H1 (cell line): ENCODE measurements around the gene C13orf42. TPM values are rescaled to one million over a fixed set of nuclear protein-coding genes. Genes with fewer than 3 reads are reported as not detected.

Experiments
- CTCF ChIA-PET: fragments of 300-600 bp; sonication (Branson Sonifier 250); formaldehyde crosslinking; loops from one replicate; lab custom pipeline; 2021; ENCODE audit not compliant: partially characterized antibody; lab: Charles Lee
- POLR2A ChIA-PET: fragments of 300-600 bp; sonication (Branson Sonifier 250); formaldehyde crosslinking; loops from one replicate; lab custom pipeline; 2021; ENCODE audit warnings: inconsistent platforms; ENCODE audit not compliant: partially characterized antibody; lab: Charles Lee
- DNase-seq, 2 experiments: peaks; one replicate each; pipeline versions ENCODE4 v3.0.0 to v3.0.0-alpha.2; 2010 to 2022; ENCODE audit warnings: low spot score in 2 of 2, low read depth in 1 of 2, mixed read lengths in 1 of 2
- FAIRE-seq: peaks from 2 replicates; lab custom pipeline; 2011; peaks lifted over from hg19 to GRCh38; lab: Jason Lieb, UNC
- H2AFZ ChIP-seq: 2 replicates; pipeline ENCODE4 v1.8.1; 2012; ENCODE audit warnings: low read length, inconsistent platforms
- H2AK5ac ChIP-seq: 2 replicates; pipeline ENCODE4 v1.6.1; 2013; ENCODE audit warnings: low read depth, low read length
- H2BK120ac ChIP-seq: replicated peaks from 2 replicates; pipeline ENCODE3; 2013; ENCODE audit warnings: low read depth, low read length, inconsistent platforms
- H2BK12ac ChIP-seq: 2 replicates; pipeline ENCODE4 v1.6.1; 2013; ENCODE audit warnings: low read depth, low read length
- H2BK15ac ChIP-seq: 2 replicates; pipeline ENCODE4 v1.6.1; 2013; ENCODE audit warnings: low read length
- H2BK20ac ChIP-seq: 2 replicates; pipeline ENCODE4 v1.6.1; 2013; ENCODE audit warnings: low read length
- H2BK5ac ChIP-seq: 2 replicates; pipeline ENCODE4 v1.6.1; 2013; ENCODE audit warnings: low read depth, low read length
- H3K14ac ChIP-seq: 2 replicates; pipeline ENCODE4 v1.6.1; 2013; ENCODE audit warnings: inconsistent platforms; ENCODE audit not compliant: insufficient read length
- H3K18ac ChIP-seq: 2 replicates; pipeline ENCODE4 v1.6.1; 2013; ENCODE audit warnings: low read length; ENCODE audit errors: extremely low read depth
- H3K23ac ChIP-seq: 2 replicates; pipeline ENCODE4 v1.6.1; 2013; ENCODE audit warnings: inconsistent platforms; ENCODE audit not compliant: insufficient read length
- H3K23me2 ChIP-seq: 2 replicates; pipeline ENCODE4 v1.6.1; 2013; ENCODE audit warnings: low read depth, low read length
- H3K27ac ChIP-seq: 2 replicates; pipeline ENCODE4 v1.6.1; 2011; ENCODE audit warnings: low read depth, low read length, inconsistent platforms
- H3K27me3 ChIP-seq, 4 experiments: replicated peaks in 1 of 4; 1 replicate in 1 of 4; 2 replicates in 3 of 4; pipeline versions ENCODE4 v1.6.1 to v1.8.1; 2011 to 2013; ENCODE audit warnings: low read length in 3 of 4, mild to moderate bottlenecking in 3 of 4, inconsistent platforms in 2 of 4, mixed read lengths in 2 of 4, moderate library complexity in 1 of 4; ENCODE audit not compliant: control insufficient read depth in 3 of 4, insufficient read depth in 3 of 4; ENCODE audit errors: extremely low read depth in 1 of 4
- H3K36me3 ChIP-seq, 4 experiments: 2 replicates each; pipeline versions ENCODE4 v1.6.1 to v1.8.1; 2011 to 2013; ENCODE audit warnings: mild to moderate bottlenecking in 4 of 4, low read length in 3 of 4, moderate library complexity in 2 of 4, control low read depth in 1 of 4, inconsistent platforms in 1 of 4; ENCODE audit not compliant: insufficient read depth in 4 of 4, control insufficient read depth in 2 of 4
- H3K4ac ChIP-seq: replicated peaks from 2 replicates; pipeline ENCODE3; 2013; ENCODE audit warnings: low read length, low read depth, mixed read lengths, inconsistent platforms; ENCODE audit not compliant: insufficient read length
- H3K4me1 ChIP-seq, 4 experiments: replicated peaks in 1 of 4; 1 replicate in 1 of 4; 2 replicates in 3 of 4; pipeline versions ENCODE4 v1.6.1 to v1.8.1; 2011 to 2013; ENCODE audit warnings: low read length in 3 of 4, inconsistent platforms in 2 of 4, mixed read lengths in 1 of 4; ENCODE audit not compliant: insufficient read depth in 4 of 4, control insufficient read depth in 3 of 4
- H3K4me2 ChIP-seq, 2 experiments: 2 replicates each; pipeline versions ENCODE4 v1.6.1 to v1.8.1; 2011 to 2013; ENCODE audit warnings: low read depth in 2 of 2, low read length in 2 of 2, control low read depth in 1 of 2, inconsistent platforms in 1 of 2, mild to moderate bottlenecking in 1 of 2; ENCODE audit not compliant: insufficient read depth in 1 of 2
- H3K4me3 ChIP-seq, 4 experiments: fragments of 200-600, 300-600 bp in 1 of 4; sonication (generic), shearing (Covaris generic), sonication (Bioruptor Twin) in 1 of 4; 2 replicates each; pipeline versions ENCODE4 v1.5.1 to v1.8.1; 2011 to 2016; ENCODE audit warnings: low read length in 4 of 4, low read depth in 3 of 4, control low read depth in 2 of 4, inconsistent platforms in 2 of 4, mild to moderate bottlenecking in 2 of 4, mixed read lengths in 1 of 4, moderate library complexity in 1 of 4; ENCODE audit not compliant: insufficient read depth in 2 of 4; ENCODE audit errors: extremely low read depth in 1 of 4
- H3K56ac ChIP-seq: replicated peaks from 2 replicates; pipeline ENCODE3; 2013; ENCODE audit warnings: low read depth, mild to moderate bottlenecking, mixed read lengths, low read length, inconsistent platforms; ENCODE audit not compliant: insufficient read length
- H3K79me1 ChIP-seq: 2 replicates; pipeline ENCODE4 v1.6.1; 2013; ENCODE audit warnings: low read depth, low read length, control low read depth
- H3K79me2 ChIP-seq, 2 experiments: 2 replicates each; pipeline versions ENCODE4 v1.6.1 to v1.8.1; 2012 to 2013; ENCODE audit warnings: low read length in 2 of 2, mild to moderate bottlenecking in 2 of 2, inconsistent platforms in 1 of 2; ENCODE audit not compliant: insufficient read depth in 2 of 2, control insufficient read depth in 1 of 2
- H3K9ac ChIP-seq, 4 experiments: replicated peaks in 1 of 4; 1 replicate in 1 of 4; 2 replicates in 3 of 4; pipeline versions ENCODE4 v1.6.1 to v1.8.1; 2011 to 2013; ENCODE audit warnings: low read depth in 3 of 4, low read length in 3 of 4, control low read depth in 2 of 4, mild to moderate bottlenecking in 2 of 4, moderate library complexity in 2 of 4, inconsistent platforms in 1 of 4; ENCODE audit errors: extremely low read depth in 1 of 4
- H3K9me3 ChIP-seq, 2 experiments: 2 replicates each; pipeline versions ENCODE4 v1.6.1 to v1.8.1; 2012 to 2013; ENCODE audit warnings: mild to moderate bottlenecking in 2 of 2, moderate library complexity in 2 of 2, control low read depth in 1 of 2, inconsistent platforms in 1 of 2, low read depth in 1 of 2, low read length in 1 of 2, mixed read lengths in 1 of 2; ENCODE audit not compliant: insufficient read depth in 2 of 2
- H4K20me1 ChIP-seq, 2 experiments: replicated peaks in 1 of 2; 2 replicates each; pipeline versions ENCODE3 to v1.8.1; 2011 to 2013; ENCODE audit warnings: inconsistent platforms in 2 of 2, low read length in 2 of 2, mild to moderate bottlenecking in 1 of 2; ENCODE audit not compliant: insufficient read depth in 2 of 2, control insufficient read depth in 1 of 2
- H4K5ac ChIP-seq: 2 replicates; pipeline ENCODE4 v1.6.1; 2013; ENCODE audit warnings: low read length, low read depth, mixed read lengths, inconsistent platforms; ENCODE audit not compliant: insufficient read length
- H4K8ac ChIP-seq: 2 replicates; pipeline ENCODE4 v1.8.0; 2013; ENCODE audit warnings: mild to moderate bottlenecking, moderate library complexity, low read length, inconsistent platforms; ENCODE audit not compliant: insufficient read depth; ENCODE audit errors: extremely low read depth
- H4K91ac ChIP-seq: replicated peaks from 2 replicates; pipeline ENCODE3; 2013; ENCODE audit warnings: low read length, mixed read lengths, inconsistent platforms; ENCODE audit not compliant: insufficient read length
- CEBPB ChIP-seq: IDR thresholded peaks from 2 replicates; pipeline ENCODE4 v1.6.1; 2012; ENCODE audit warnings: low read depth, low read length
- E2F6 ChIP-seq: IDR thresholded peaks from 2 replicates; pipeline ENCODE4 v1.6.1; 2012; ENCODE audit warnings: inconsistent platforms
- EGR1 ChIP-seq: IDR thresholded peaks from 2 replicates; pipeline ENCODE4 v1.6.1; 2011; ENCODE audit warnings: low read depth, low read length, borderline replicate concordance
- HDAC6 ChIP-seq: IDR thresholded peaks from one replicate; pipeline ENCODE4 v1.7.1; 2012; ENCODE audit warnings: low read depth, mild to moderate bottlenecking, inconsistent platforms, low read length, moderate library complexity
- KDM1A ChIP-seq: fragments of 200-600, 300-600 bp; sonication (generic); IDR thresholded peaks from 2 replicates; pipeline ENCODE4 v1.7.1; 2016; ENCODE audit warnings: mild to moderate bottlenecking, low read length, borderline replicate concordance
- RAD21 ChIP-seq, 2 experiments: IDR thresholded peaks in 1 of 2; conservative IDR thresholded peaks in 1 of 2; 2 replicates each; pipeline ENCODE4 v1.6.1; 2011; ENCODE audit warnings: low read depth in 2 of 2, low read length in 2 of 2, improper control_type of control experiment in 1 of 2, inconsistent platforms in 1 of 2, mild to moderate bottlenecking in 1 of 2, moderate library complexity in 1 of 2
- RFX5 ChIP-seq: IDR thresholded peaks from 2 replicates; pipeline ENCODE4 v1.6.1; 2011; ENCODE audit warnings: low read depth, low read length, improper control_type of control experiment, borderline replicate concordance
- RNF2 ChIP-seq: fragments of 200-900, 300-1000 bp; sonication (generic); IDR thresholded peaks from 2 replicates; pipeline ENCODE4 v1.7.1; 2016; ENCODE audit warnings: borderline replicate concordance, low read depth, mild to moderate bottlenecking, antibody characterized with exemption, low read length; ENCODE audit not compliant: poor library complexity, severe bottlenecking; ENCODE audit errors: missing control alignments
- SP4 ChIP-seq: IDR thresholded peaks from 2 replicates; pipeline ENCODE4 v1.6.1; 2012; ENCODE audit warnings: low read length, inconsistent platforms
- whole genome bisulfite sequencing, 2 experiments: shearing (Covaris generic) in 1 of 2; methylation state at CpG; one replicate each; pipeline versions ENCODE4 v1.1.6 to v1.1.7; 2013 to 2015; ENCODE audit warnings: low lambda C conversion rate in 2 of 2, mixed read lengths in 2 of 2, inconsistent platforms in 1 of 2, low coverage in 1 of 2, missing lambda C conversion rate in 1 of 2; ENCODE audit not compliant: insufficient replicate concordance in 2 of 2, insufficient coverage in 1 of 2, insufficient read length in 1 of 2; ENCODE audit errors: extremely low coverage in 1 of 2, missing lambda C conversion rate in 1 of 2; 5-methylcytosine and 5-hydroxymethylcytosine counted together
- polyA plus RNA-seq, 7 experiments: library from polyadenylated mRNA; depleted of rRNA in 3 of 7; stranded (reverse) in 5 of 7; unstranded in 2 of 7; fragments of >200 nt in 5 of 7; fragments of 200-250 nt in 2 of 7; gene quantifications; 1 replicate in 5 of 7; 2 replicates in 1 of 7; 4 replicates in 1 of 7; pipeline versions ENCODE4 v1.2.1 to v1.2.3, GENCODE V29; 2011 to 2013; ENCODE audit warnings: missing spikeins in 2 of 7, mixed read lengths in 2 of 7
- total RNA-seq: library from RNA; stranded (reverse); fragmentation: NEBNext Ultra II Directional; extraction: Animal tissue kit (Norgen Biotek cat#: 25700); gene quantifications from 2 replicates; pipeline ENCODE4 v1.2.1, GENCODE V29; 2021
- TF ChIP-seq, protein P1 (sequence below): IDR thresholded peaks from 2 replicates; pipeline ENCODE4 v1.6.1; 2012; ENCODE audit warnings: inconsistent platforms

Gene C13orf42
- total and polyA plus RNA-seq, 2 of the 8 experiments (the other 6 are each of a cell fraction or from before 2014, with no cell fraction given): 9.9 to 10.1 TPM

- peak overlapping the region; percentile 53; the same call in 1 of the 2 replicates for H2BK20ac ChIP-seq
- no peak overlapping the region for H2BK15ac ChIP-seq
- H2BK5ac ChIP-seq: no peak overlapping the region
- H3K4me2 ChIP-seq: no peak overlapping the region; a peak in 1 of 4 replicates
- POLR2A ChIA-PET: interaction anchor here (0.7 to 5.6 kb wide), 12 partner anchors 9 to 427 kb away, joined by 3 to 59 read pairs (median 4); no protein-coding TSS in a partner anchor
- H3K9me3 ChIP-seq: peaks cover 11 to 16% of the 10 kb centered on the region in 2 experiments; a peak in 3 of 4 replicates
- no peaks in the 10 kb centered on the region for H3K23me2 ChIP-seq
- H3K9ac ChIP-seq: no peak overlapping the region
- 33% methylated on average over 7 of the region's 7 CpGs; no CpG with 5 or more reads in 1 of the 2 experiments for whole genome bisulfite sequencing, 2 experiments
- H3K79me1 ChIP-seq: no peaks in the 10 kb centered on the region
- no peak overlapping the region for H3K27ac ChIP-seq
- FAIRE-seq (peak; percentile 99), DNase-seq (peak; percentile 43 to 77)
- H2AK5ac ChIP-seq: no peak overlapping the region
- H2BK12ac ChIP-seq: no peak overlapping the region
- no peak overlapping the region for H4K91ac ChIP-seq
- H3K14ac ChIP-seq: no peak overlapping the region
- H2AFZ ChIP-seq: no peak overlapping the region
- H3K79me2 ChIP-seq: no peaks in the 10 kb centered on the region
- H2BK120ac ChIP-seq: no peak overlapping the region
- H3K4me1 ChIP-seq: peaks cover 0 to 19% (median 6%) of the 10 kb centered on the region in 4 experiments; a peak in 5 of 7 replicates
- no peak overlapping the region for H3K56ac ChIP-seq
- no peak overlapping the region for H3K18ac ChIP-seq
- H4K5ac ChIP-seq: no peak overlapping the region
- H3K36me3 ChIP-seq: peaks cover 0 to 9% (median 1%) of the 10 kb centered on the region in 4 experiments; a peak in 3 of 8 replicates
- no peaks in the 10 kb centered on the region for H4K20me1 ChIP-seq
- no peak overlapping the region for H3K4ac ChIP-seq
- no peak overlapping the region for H3K23ac ChIP-seq
- H4K8ac ChIP-seq: no peak overlapping the region
- H3K27me3 ChIP-seq: no peaks in the 10 kb centered on the region
- CTCF ChIA-PET: interaction anchor here (0.5 to 11.2 kb wide), 78 partner anchors 9 to 690 kb away, joined by 3 to 102 read pairs (median 5); partner anchors contain the start of gene C13orf42
- H3K4me3 ChIP-seq: no peak overlapping the region
- TF ChIP-seq RFX5: no peak
- TF ChIP-seq, protein P1, sequence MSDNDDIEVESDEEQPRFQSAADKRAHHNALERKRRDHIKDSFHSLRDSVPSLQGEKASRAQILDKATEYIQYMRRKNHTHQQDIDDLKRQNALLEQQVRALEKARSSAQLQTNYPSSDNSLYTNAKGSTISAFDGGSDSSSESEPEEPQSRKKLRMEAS: peak; percentile 49; the same call in 1 of the 2 replicates
- TF ChIP-seq KDM1A: no peak
- TF ChIP-seq RAD21 (IDR thresholded peaks at IDR 0.05 in 1 of 2, conservative IDR thresholded peaks at IDR 0.05 in 1 of 2; ENCODE audit: low read depth in 2 of 2, low read length in 2 of 2): peak; percentile 94 to 95
- no peak for TF ChIP-seq E2F6
- TF ChIP-seq EGR1: no peak
- no peak for TF ChIP-seq HDAC6
- TF ChIP-seq CEBPB: no peak
- TF ChIP-seq SP4: no peak
- TF ChIP-seq RNF2: no peak
Measured at GRCh38 chr13:51125495-51126226, 14.6 kb upstream of the C13orf42 start.
